Effector memory CD4-positive, alpha-beta T cell (primary cell): Measurements from ENCODE around the gene FIBCD1.

Source experiments
- DNase-seq, 3 donors: peaks; one replicate each; pipeline ENCODE4 v3.0.0-alpha.2; 2020
- H3K27ac ChIP-seq: 2 replicates; pipeline ENCODE4 v1.7.0; 2013; ENCODE audit warnings: mild to moderate bottlenecking, low read length, moderate library complexity; ENCODE audit not compliant: insufficient read depth, poor library complexity, severe bottlenecking
- H3K27me3 ChIP-seq: replicated peaks from 2 replicates; pipeline ENCODE4 v1.7.0; 2013; ENCODE audit warnings: mild to moderate bottlenecking, low read length; ENCODE audit not compliant: insufficient read depth, control insufficient read depth, poor library complexity, severe bottlenecking
- H3K36me3 ChIP-seq: 2 replicates; pipeline ENCODE4 v1.7.0; 2013; ENCODE audit warnings: mild to moderate bottlenecking, low read length, moderate library complexity; ENCODE audit not compliant: control insufficient read depth, insufficient read depth
- H3K4me1 ChIP-seq: 2 replicates; pipeline ENCODE4 v1.7.0; 2013; ENCODE audit warnings: low read length, mild to moderate bottlenecking; ENCODE audit not compliant: control insufficient read depth, insufficient read depth, poor library complexity, severe bottlenecking
- H3K4me3 ChIP-seq: 2 replicates; pipeline ENCODE4 v1.7.0; 2013; ENCODE audit warnings: low read length, low read depth, mild to moderate bottlenecking; ENCODE audit not compliant: insufficient read depth, poor library complexity, severe bottlenecking
- H3K9me3 ChIP-seq: 2 replicates; pipeline ENCODE4 v1.7.0; 2013; ENCODE audit warnings: mild to moderate bottlenecking, low read length, moderate library complexity; ENCODE audit not compliant: control insufficient read depth

The FIBCD1 gene

DNA sequence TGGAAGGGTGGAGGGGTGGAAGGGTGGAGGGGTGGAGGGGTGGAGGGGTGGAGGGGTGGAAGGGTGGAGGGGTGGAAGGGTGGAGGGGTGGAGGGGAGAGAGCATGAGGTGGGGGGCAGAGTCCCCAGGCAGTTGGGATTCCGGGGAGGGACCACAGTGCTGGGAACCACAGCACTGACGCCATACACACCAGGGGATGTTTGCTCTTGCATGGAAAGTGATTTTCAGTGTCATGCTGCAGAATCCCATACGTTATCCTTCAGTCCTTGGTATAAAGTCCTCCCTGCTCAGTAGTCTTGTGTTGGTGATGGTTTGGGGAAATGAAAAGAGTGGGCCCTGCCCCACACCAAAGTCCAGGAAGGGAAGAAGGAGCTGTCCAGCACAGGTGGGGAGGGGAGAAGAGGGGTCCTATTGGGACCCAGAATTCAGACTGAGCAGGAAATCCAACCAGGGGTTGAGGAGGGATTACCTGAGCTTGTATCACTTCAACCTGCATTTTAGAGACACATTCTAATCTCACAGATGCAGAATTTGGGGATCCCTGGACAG is 5.5 kb upstream of the FIBCD1 start:
- Histone ChIP-seq H3K36me3 (no peaks in the 10 kb centered on the region), H3K4me1 (peaks cover 11% of the 10 kb centered on the region), H3K9me3 (no peaks in the 10 kb centered on the region), H3K27me3 (peaks cover 10% of the 10 kb centered on the region), H3K27ac (no peak overlapping the region), H3K4me3 (no peak overlapping the region)
- DNase-seq, result no peak

DNA sequence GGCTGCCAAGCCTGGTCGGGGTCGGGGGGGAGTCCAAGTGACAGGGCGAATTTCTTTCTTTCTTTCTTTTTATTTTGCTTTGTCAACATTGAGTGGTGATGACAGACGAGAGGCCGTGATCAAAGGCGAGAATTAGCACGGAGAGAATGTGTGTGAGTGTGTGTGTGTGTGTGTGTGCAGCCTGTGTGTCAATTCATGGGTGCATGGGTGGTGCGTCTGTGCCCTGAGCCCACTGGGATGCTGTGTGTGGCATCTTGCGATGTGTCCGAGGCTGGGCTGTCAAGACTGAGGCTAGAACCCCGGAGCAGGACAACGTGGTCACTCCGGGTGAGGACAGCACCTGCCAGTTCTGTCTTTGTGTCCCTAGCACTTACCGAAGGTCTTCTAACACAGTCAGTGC is 4.7 kb upstream of the FIBCD1 start:
- H3K27ac ChIP-seq, result no peak overlapping the region
- no peak for DNase-seq
- H3K4me1 ChIP-seq, result peaks cover 19% of the 10 kb centered on the region
- no peaks in the 10 kb centered on the region for H3K9me3 ChIP-seq
- peaks cover 19% of the 10 kb centered on the region for H3K27me3 ChIP-seq
- no peaks in the 10 kb centered on the region for H3K36me3 ChIP-seq
- H3K4me3 ChIP-seq, result no peak overlapping the region

DNA sequence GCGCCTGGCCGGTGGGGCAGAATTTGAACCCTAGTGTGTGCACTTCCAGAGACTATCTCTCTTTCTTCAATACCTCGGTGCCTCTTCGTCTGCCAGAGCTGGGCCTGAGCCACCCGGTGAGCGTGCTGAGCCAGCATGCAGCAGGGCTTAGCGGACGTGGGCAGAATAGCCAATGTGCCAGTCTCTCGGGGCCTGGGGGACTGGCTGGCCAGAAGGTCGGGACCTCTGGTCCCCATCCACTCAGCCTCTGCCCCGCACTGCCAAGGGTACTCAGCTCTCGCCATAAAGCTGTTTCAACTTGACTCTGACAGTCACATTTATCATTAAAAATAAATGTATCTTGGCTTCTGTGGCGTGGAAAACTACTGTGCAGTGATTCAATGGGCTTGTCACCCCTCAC is 4.2 kb upstream of the FIBCD1 start:
- DNase-seq, result no peak
- H3K27me3 ChIP-seq, result peaks cover 22% of the 10 kb centered on the region

DNA sequence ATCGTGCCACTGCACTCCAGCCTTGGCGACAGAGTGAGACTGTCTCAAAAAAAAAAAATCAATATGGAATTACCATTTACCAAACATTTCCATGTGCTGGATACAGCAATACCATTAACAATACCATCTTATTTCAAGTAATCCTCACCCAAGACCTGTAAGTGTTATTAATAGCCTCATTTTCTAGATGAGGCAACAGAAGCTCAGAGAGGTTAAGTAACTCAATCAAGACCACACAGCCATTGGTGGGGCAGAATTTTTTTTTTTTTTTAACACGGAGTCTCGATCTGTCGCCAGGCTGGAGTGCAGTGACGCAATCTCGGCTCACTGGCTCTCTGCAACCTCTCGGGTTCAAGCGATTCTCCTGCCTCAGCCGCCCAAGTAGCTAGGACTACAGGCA is 3.6 kb upstream of the FIBCD1 start:
- Histone ChIP-seq H3K36me3 (no peaks in the 10 kb centered on the region), H3K27me3 (peaks cover 27% of the 10 kb centered on the region), H3K27ac (no peak overlapping the region), H3K9me3 (no peaks in the 10 kb centered on the region), H3K4me1 (peaks cover 19% of the 10 kb centered on the region), H3K4me3 (no peak overlapping the region)
- DNase-seq, result no peak

More for the DNA sequence above, 4.2 kb upstream of the FIBCD1 start:
- peaks cover 19% of the 10 kb centered on the region for H3K4me1 ChIP-seq
- no peaks in the 10 kb centered on the region for H3K36me3 ChIP-seq
- no peak overlapping the region for H3K27ac ChIP-seq
- H3K4me3 ChIP-seq, result no peak overlapping the region
- no peaks in the 10 kb centered on the region for H3K9me3 ChIP-seq

DNA sequence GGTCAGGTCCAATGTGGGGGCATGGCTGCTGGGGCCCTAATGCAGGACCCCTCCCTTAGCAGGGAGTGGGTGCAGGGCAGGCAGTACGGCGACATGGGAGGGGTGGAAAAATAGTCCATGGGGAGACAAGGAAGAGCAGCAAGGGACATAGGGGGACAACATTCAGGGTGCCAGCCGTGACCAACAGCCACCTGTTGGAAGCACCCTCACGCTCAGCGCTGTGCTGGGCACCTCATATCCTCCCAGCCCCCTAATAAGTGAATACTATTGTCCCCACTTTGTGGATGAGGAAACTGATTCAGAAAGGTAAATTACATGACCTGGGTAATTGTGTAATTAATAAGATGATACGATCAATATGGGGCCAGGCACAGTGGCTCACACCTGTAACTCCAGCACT is 3.0 kb upstream of the FIBCD1 start:
- Histone ChIP-seq H3K4me1 (peaks cover 19% of the 10 kb centered on the region), H3K36me3 (no peaks in the 10 kb centered on the region), H3K4me3 (no peak overlapping the region), H3K27ac (no peak overlapping the region), H3K9me3 (no peaks in the 10 kb centered on the region), H3K27me3 (peaks cover 30% of the 10 kb centered on the region)
- DNase-seq, result no peak

DNA sequence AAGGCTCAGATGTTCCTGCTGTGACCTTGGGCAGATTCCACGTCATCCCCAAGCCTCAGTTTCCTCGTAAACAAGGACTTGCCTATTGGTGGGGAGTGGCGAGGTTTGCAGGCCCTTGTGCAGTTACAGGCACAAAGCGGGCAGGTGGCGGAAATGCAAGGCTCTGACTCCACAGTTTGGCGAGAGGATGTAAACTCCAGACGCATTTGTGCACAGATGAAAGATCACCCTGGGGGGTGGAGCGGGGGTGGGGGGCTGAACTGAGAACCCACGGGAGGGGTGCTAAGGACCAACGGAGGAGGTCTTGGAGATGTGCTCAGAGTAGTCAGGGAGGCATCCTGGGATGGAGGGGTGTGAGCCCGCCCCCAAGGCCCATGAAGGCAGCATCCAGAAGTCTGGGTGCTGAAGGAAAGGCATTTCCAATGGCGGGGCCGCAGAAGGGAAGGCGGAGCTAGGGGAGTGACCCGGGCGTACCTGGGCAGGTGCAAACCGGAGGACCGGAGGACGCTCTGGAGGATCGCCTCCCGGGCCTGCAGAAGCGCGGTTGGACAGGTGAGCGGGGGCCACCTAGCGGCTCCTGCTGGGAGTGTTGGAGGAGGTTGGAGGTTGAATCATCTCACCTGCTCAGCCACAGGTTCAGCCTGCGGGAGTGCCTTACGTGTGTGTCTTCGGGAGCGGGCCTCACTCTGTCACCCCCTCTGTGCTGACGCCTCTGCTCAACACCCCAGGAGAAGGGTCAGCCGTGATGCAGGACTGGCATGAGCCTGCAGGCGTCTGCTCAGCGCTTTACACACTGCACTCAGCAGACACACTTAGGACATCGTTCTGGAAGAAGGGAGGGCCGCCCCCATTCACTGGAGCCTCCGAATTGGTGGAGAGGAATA is 1.9 kb upstream of the FIBCD1 start:
- Histone ChIP-seq H3K4me1 (peaks cover 19% of the 10 kb centered on the region), H3K4me3 (no peak overlapping the region), H3K36me3 (no peaks in the 10 kb centered on the region), H3K9me3 (no peaks in the 10 kb centered on the region), H3K27me3 (peaks cover 30% of the 10 kb centered on the region), H3K27ac (no peak overlapping the region)
- DNase-seq, result peak; percentile 28 to 42 (median 41)

DNA sequence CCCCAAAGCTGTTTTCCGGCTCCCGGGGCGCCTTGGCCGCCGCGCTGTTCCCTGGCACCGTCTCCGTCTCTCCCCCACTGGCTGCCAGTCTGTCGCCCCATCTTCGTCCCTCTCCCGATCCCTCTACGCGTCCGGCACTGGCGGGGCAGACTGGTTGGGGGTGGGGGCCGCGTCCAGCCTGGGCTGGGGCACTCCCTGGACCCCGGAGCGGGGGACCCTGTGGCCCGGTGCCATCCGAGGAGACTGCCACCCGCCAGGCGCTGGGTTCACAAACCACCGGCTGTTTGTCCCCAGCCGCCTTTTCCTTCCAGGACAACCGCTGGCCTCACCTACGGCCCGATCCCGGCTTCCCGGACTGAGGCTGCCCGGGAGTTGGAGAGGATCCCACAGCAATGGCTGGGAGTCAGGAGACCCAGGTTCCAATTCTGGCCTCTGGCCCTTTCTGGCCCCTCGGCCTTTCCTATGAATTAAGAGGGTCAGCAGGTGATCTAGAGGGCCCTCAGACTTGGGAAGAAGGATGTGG is 1.0 kb upstream of the FIBCD1 start:
- Histone ChIP-seq H3K4me3 (no peak overlapping the region), H3K9me3 (no peaks in the 10 kb centered on the region), H3K4me1 (peaks cover 19% of the 10 kb centered on the region), H3K36me3 (no peaks in the 10 kb centered on the region), H3K27me3 (peaks cover 30% of the 10 kb centered on the region), H3K27ac (no peak overlapping the region)
- DNase-seq, result no peak

DNA sequence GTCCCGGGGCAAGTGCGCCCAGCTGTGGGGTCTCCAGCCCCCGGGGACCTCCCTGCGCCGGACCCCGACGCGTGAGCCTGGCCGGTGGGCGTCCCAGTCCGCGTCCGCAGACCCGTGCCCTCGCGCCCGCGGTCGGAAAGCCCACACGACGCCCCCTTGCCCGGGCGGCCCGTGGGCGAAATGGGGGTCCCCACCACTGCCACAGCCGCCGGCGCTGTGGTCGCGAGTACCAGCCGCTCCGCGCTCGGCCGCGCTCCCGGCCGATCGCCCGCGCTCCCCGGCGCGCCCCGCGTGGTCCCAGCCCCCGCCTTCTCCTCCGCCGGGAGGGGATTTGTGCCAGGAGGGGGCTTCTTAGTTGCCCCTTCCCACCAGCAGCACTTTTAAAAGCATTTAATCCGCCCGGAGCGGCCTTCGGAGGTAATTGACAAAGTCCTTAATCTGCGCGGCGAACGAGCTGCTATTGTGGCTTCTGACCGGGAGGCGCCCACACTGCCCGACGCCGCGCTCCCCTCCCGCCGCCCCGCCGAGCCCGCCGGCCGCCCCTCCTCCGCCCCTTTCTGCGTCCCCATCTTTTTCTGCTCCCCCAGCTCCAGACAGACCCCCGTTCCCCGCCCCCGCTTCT is 469 bp upstream of the FIBCD1 start:
- DNase-seq, result no peak
- Histone ChIP-seq H3K4me1 (peaks cover 19% of the 10 kb centered on the region), H3K36me3 (no peaks in the 10 kb centered on the region), H3K4me3 (no peak overlapping the region), H3K9me3 (no peaks in the 10 kb centered on the region), H3K27me3 (peaks cover 33% of the 10 kb centered on the region), H3K27ac (no peak overlapping the region)

DNA sequence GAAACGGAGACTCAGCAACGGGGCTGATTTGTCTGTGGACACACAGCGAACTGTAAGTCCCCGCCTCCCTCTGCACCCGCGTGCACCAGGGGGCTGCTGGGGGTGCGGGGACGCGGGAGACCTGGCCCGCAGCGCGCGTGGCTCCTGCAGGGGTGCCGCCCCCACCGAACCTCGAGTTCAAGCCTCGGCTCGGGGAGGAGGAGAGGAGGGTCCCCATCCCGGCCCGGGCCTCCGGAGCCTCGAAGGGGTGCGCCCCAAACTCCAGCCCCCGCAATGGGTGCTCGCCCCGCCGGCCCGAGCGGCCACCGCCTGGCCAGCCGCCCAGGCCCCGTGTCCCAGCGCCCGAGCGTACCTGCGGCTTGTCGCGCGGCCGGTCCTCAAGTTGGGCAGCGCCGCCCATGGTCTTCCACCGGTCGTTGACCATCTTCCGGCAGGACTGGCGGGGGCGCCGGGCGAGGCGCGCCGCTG is 829 bp downstream of the FIBCD1 start:
- H3K4me3 ChIP-seq, result no peak overlapping the region
- peaks cover 35% of the 10 kb centered on the region for H3K27me3 ChIP-seq
- H3K27ac ChIP-seq, result no peak overlapping the region
- no peak for DNase-seq
- no peaks in the 10 kb centered on the region for H3K9me3 ChIP-seq
- H3K36me3 ChIP-seq, result no peaks in the 10 kb centered on the region
- peaks cover 19% of the 10 kb centered on the region for H3K4me1 ChIP-seq
